Liver (tissue), 9 donors: ENCODE results near the gene FAH. TPM values are rescaled to one million over a fixed set of nuclear protein-coding genes. Genes with fewer than 3 reads are reported as not detected.

Experiments used
- DNase-seq: peaks from one replicate; pipeline ENCODE4 v3.0.0-alpha.2; 2017; ENCODE audit warnings: low spot score
- H3K27ac ChIP-seq, 2 donors: one replicate each; pipeline ENCODE4 v1.7.0; 2013; ENCODE audit warnings: inconsistent platforms in 2 of 2, low read length in 2 of 2, control low read depth in 1 of 2, low read depth in 1 of 2, mild to moderate bottlenecking in 1 of 2
- H3K27me3 ChIP-seq, 4 donors: one replicate each; pipeline versions ENCODE4 v1.6.1 to v1.7.0; 2013; ENCODE audit warnings: low read length in 3 of 4, inconsistent platforms in 1 of 4, mild to moderate bottlenecking in 1 of 4, moderate library complexity in 1 of 4; ENCODE audit not compliant: control insufficient read depth in 4 of 4, insufficient read depth in 4 of 4
- H3K36me3 ChIP-seq, 4 donors: one replicate each; pipeline versions ENCODE4 v1.6.1 to v1.7.0; 2013; ENCODE audit warnings: low read length in 3 of 4, mild to moderate bottlenecking in 3 of 4, low read depth in 1 of 4, moderate library complexity in 1 of 4; ENCODE audit not compliant: control insufficient read depth in 4 of 4, insufficient read depth in 3 of 4
- H3K4me1 ChIP-seq, 4 donors: one replicate each; pipeline versions ENCODE4 v1.6.1 to v1.7.0; 2013; ENCODE audit warnings: low read length in 3 of 4, mild to moderate bottlenecking in 3 of 4, moderate library complexity in 1 of 4; ENCODE audit not compliant: control insufficient read depth in 4 of 4, insufficient read depth in 4 of 4
- H3K4me3 ChIP-seq, 3 donors: one replicate each; pipeline versions ENCODE4 v1.6.1 to v1.7.0; 2013; ENCODE audit warnings: low read length in 3 of 3, control low read depth in 1 of 3, low read depth in 1 of 3, mild to moderate bottlenecking in 1 of 3
- H3K9ac ChIP-seq, 2 donors: one replicate each; pipeline ENCODE4 v1.7.0; 2013; ENCODE audit warnings: low read length in 2 of 2, mild to moderate bottlenecking in 2 of 2, moderate library complexity in 2 of 2, control low read depth in 1 of 2, low read depth in 1 of 2
- H3K9me3 ChIP-seq, 4 donors: one replicate each; pipeline versions ENCODE4 v1.6.1 to v1.7.0; 2013; ENCODE audit warnings: low read length in 3 of 4; ENCODE audit not compliant: control insufficient read depth in 4 of 4
- EGR1 ChIP-seq, 2 donors: IDR thresholded peaks; 2 replicates each; pipeline ENCODE4 v1.6.1; 2016 to 2018; ENCODE audit warnings: antibody characterized with exemption in 2 of 2, low read depth in 2 of 2
- FOXA1 ChIP-seq: IDR thresholded peaks from 2 replicates; pipeline ENCODE4 v1.6.1; 2016; ENCODE audit warnings: antibody characterized with exemption
- FOXA2 ChIP-seq: IDR thresholded peaks from 2 replicates; pipeline ENCODE4 v1.6.1; 2016; ENCODE audit warnings: antibody characterized with exemption
- GABPA ChIP-seq, 2 donors: IDR thresholded peaks in 1 of 2; conservative IDR thresholded peaks in 1 of 2; 2 replicates each; pipeline ENCODE4 v1.6.1; 2016; ENCODE audit warnings: antibody characterized with exemption in 2 of 2, mild to moderate bottlenecking in 1 of 2, moderate library complexity in 1 of 2
- HNF4A ChIP-seq, 2 donors: conservative IDR thresholded peaks; 2 replicates each; pipeline ENCODE4 v1.6.1; 2016; ENCODE audit warnings: antibody characterized with exemption in 2 of 2, mild to moderate bottlenecking in 2 of 2
- JUND ChIP-seq, 2 donors: IDR thresholded peaks; 2 replicates each; pipeline ENCODE4 v1.6.1; 2016; ENCODE audit warnings: antibody characterized with exemption in 2 of 2
- RAD21 ChIP-seq, 2 donors: IDR thresholded peaks; 2 replicates each; pipeline ENCODE4 v1.6.1; 2016; ENCODE audit warnings: antibody characterized with exemption in 2 of 2, mild to moderate bottlenecking in 2 of 2
- RXRA ChIP-seq, 2 donors: IDR thresholded peaks; 2 replicates each; pipeline ENCODE4 v1.6.1; 2017 to 2018; ENCODE audit warnings: antibody characterized with exemption in 2 of 2, mild to moderate bottlenecking in 1 of 2
- SP1 ChIP-seq: IDR thresholded peaks from 2 replicates; pipeline ENCODE4 v1.6.1; 2018; ENCODE audit warnings: antibody characterized with exemption, mild to moderate bottlenecking
- TAF1 ChIP-seq: conservative IDR thresholded peaks from 2 replicates; pipeline ENCODE4 v1.6.1; 2016; ENCODE audit warnings: antibody characterized with exemption, mild to moderate bottlenecking
- YY1 ChIP-seq: IDR thresholded peaks from 2 replicates; pipeline ENCODE4 v1.6.1; 2016; ENCODE audit warnings: antibody characterized with exemption, mild to moderate bottlenecking
- WGBS: extraction: QIAGEN DNeasy Blood & Tissue Kit; methylation state at CpG from one replicate; pipeline ENCODE4 v1.1.7; 2013; 5-methylcytosine and 5-hydroxymethylcytosine counted together
- polyA plus RNA-seq, 2 donors: library from polyadenylated mRNA; stranded (reverse) in 1 of 2; unstranded in 1 of 2; fragments of 200-250 nt in 1 of 2; fragments of >200 nt in 1 of 2; fragmentation: Nextera tagmentation in 1 of 2; extraction: Ambion mirVana in 1 of 2; gene quantifications; one replicate each; pipeline versions ENCODE4 v1.2.1 to v1.2.3, GENCODE V29; 2013 to 2015
- total RNA-seq, 2 donors: library from RNA; depleted of rRNA; stranded (reverse); fragments of >200 nt; gene quantifications; one replicate each; pipeline ENCODE4 v1.2.3, GENCODE V29; 2014
- TF ChIP-seq, protein P1 (sequence below): fragments of 150-350 bp; IDR thresholded peaks from 2 replicates; pipeline ENCODE4 v1.5.1; 2017; ENCODE audit warnings: improper control_type of control experiment, low read depth, low read length; ENCODE audit not compliant: missing input control
- TF ChIP-seq, protein P2 (sequence below): IDR thresholded peaks from 2 replicates; pipeline ENCODE4 v1.6.1; 2016; ENCODE audit warnings: antibody characterized with exemption
- TF ChIP-seq, protein P3 (sequence below): IDR thresholded peaks from 2 replicates; pipeline ENCODE4 v1.6.1; 2016; ENCODE audit warnings: antibody characterized with exemption
- donor health status: healthy.
- donor health status: healthy.
- donor health status: healthy.
- donor health status: healthy.
- donor health status: healthy.

Gene FAH
- total and polyA plus RNA-seq, 4 donors, result 42.1 to 226 (median 186) TPM

DNA sequence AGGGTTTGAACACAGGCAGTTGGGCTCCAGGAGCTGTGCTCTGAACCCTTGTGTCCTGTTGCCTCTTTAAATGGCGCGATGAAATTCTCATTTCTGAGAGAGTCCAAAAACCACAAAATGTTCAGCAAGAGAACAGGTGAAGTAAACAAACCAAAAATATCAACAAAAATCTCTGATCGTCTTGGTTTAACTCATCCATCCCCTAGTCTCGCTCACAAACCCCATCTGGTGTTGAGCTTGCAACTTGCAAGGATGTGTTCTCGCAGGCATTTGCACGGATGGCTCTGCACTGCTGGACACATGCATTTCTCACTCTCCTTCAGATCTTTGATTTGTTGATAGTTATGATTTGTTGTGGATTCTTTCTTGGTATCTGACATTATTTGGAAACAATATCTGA is 31.1 kb downstream of the FAH start:
- DNase-seq, result no peak
- 71% methylated on average over 6 of the region's 6 CpGs for whole genome bisulfite sequencing
- H3K36me3 ChIP-seq, result peaks cover 23 to 87% (median 73%) of the 10 kb centered on the region in 4 donors

GRCh38 chr15:80184554-80184953 is 31.8 kb downstream of the FAH start:
- Histone ChIP-seq H3K27me3 (no peaks in the 10 kb centered on the region), H3K9me3 (no peaks in the 10 kb centered on the region), H3K4me3 (no peak overlapping the region), H3K4me1 (no peaks in the 10 kb centered on the region), H3K27ac (no peak overlapping the region), H3K36me3 (peaks cover 23 to 83% (median 68%) of the 10 kb centered on the region in 4 donors), H3K9ac (no peak overlapping the region)
- DNase-seq, result no peak
- TF ChIP-seq RXRA (IDR thresholded peaks at IDR 0.05) (no peak), GABPA (IDR thresholded peaks at IDR 0.05 in 1 of 2, conservative IDR thresholded peaks at IDR 0.05 in 1 of 2) (no peak), YY1 (no peak), RAD21 (IDR thresholded peaks at IDR 0.05) (no peak), JUND (IDR thresholded peaks at IDR 0.05) (no peak), TAF1 (no peak), SP1 (no peak), HNF4A (conservative IDR thresholded peaks at IDR 0.05) (no peak), EGR1 (IDR thresholded peaks at IDR 0.05; ENCODE audit: low read depth in 2 of 2) (no peak), FOXA2 (no peak)
- TF ChIP-seq, protein P1, sequence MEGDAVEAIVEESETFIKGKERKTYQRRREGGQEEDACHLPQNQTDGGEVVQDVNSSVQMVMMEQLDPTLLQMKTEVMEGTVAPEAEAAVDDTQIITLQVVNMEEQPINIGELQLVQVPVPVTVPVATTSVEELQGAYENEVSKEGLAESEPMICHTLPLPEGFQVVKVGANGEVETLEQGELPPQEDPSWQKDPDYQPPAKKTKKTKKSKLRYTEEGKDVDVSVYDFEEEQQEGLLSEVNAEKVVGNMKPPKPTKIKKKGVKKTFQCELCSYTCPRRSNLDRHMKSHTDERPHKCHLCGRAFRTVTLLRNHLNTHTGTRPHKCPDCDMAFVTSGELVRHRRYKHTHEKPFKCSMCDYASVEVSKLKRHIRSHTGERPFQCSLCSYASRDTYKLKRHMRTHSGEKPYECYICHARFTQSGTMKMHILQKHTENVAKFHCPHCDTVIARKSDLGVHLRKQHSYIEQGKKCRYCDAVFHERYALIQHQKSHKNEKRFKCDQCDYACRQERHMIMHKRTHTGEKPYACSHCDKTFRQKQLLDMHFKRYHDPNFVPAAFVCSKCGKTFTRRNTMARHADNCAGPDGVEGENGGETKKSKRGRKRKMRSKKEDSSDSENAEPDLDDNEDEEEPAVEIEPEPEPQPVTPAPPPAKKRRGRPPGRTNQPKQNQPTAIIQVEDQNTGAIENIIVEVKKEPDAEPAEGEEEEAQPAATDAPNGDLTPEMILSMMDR, result no peak
- TF ChIP-seq, protein P2, sequence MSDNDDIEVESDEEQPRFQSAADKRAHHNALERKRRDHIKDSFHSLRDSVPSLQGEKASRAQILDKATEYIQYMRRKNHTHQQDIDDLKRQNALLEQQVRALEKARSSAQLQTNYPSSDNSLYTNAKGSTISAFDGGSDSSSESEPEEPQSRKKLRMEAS, result no peak
- TF ChIP-seq, protein P3, sequence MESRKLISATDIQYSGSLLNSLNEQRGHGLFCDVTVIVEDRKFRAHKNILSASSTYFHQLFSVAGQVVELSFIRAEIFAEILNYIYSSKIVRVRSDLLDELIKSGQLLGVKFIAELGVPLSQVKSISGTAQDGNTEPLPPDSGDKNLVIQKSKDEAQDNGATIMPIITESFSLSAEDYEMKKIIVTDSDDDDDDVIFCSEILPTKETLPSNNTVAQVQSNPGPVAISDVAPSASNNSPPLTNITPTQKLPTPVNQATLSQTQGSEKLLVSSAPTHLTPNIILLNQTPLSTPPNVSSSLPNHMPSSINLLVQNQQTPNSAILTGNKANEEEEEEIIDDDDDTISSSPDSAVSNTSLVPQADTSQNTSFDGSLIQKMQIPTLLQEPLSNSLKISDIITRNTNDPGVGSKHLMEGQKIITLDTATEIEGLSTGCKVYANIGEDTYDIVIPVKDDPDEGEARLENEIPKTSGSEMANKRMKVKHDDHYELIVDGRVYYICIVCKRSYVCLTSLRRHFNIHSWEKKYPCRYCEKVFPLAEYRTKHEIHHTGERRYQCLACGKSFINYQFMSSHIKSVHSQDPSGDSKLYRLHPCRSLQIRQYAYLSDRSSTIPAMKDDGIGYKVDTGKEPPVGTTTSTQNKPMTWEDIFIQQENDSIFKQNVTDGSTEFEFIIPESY, result no peak
- WGBS, result 96% methylated on average over 7 of the region's 7 CpGs

More for the DNA sequence above, 31.1 kb downstream of the FAH start:
- H3K4me1 ChIP-seq, result no peaks in the 10 kb centered on the region
- H3K27me3 ChIP-seq, result no peaks in the 10 kb centered on the region
- no peak overlapping the region for H3K4me3 ChIP-seq
- no peaks in the 10 kb centered on the region for H3K9me3 ChIP-seq
- H3K9ac ChIP-seq, result no peak overlapping the region
- H3K27ac ChIP-seq, result no peak overlapping the region
- no peak for TF ChIP-seq FOXA1
- no peak for TF ChIP-seq FOXA2
- peak in 1 of 2 donors; percentile 75 for TF ChIP-seq RAD21 (IDR thresholded peaks at IDR 0.05)
- TF ChIP-seq, protein P1, result no peak
